CD4-positive, alpha-beta T cell (primary cell): ENCODE measurements around the gene TMEM40. TPM values are rescaled to one million over a fixed set of nuclear protein-coding genes. Genes with fewer than 3 reads are reported as not detected.

ENCODE experiments used
- ATAC-seq: fragments of 200-7000 bp; cut with Tn5 transposase; one replicate; pipeline ENCODE4 v1.10.0; 2022; ENCODE audit warnings: mild to moderate bottlenecking; ENCODE audit not compliant: poor library complexity
- CTCF ChIA-PET: fragments of 350-600 bp; sonication (Branson Sonifier 250); formaldehyde crosslinking; loops from one replicate; lab custom pipeline; 2021; ENCODE audit warnings: antibody characterized with exemption, inconsistent platforms; lab: Charles Lee
- POLR2A ChIA-PET: fragments of 350-600 bp; sonication (Branson Sonifier 250); formaldehyde crosslinking; loops from one replicate; lab custom pipeline; 2021; ENCODE audit warnings: antibody characterized with exemption, inconsistent platforms; lab: Charles Lee
- DNase-seq, 14 experiments: peaks; one replicate each; pipeline ENCODE4 v3.0.0-alpha.2; 2013 to 2020; ENCODE audit warnings: mixed read lengths in 2 of 14
- H3K27ac ChIP-seq, 2 donors: one replicate each; pipeline versions ENCODE4 v1.5.1 to v1.7.0; 2013; ENCODE audit warnings: low read length in 2 of 2, low read depth in 1 of 2, mild to moderate bottlenecking in 1 of 2
- H3K27me3 ChIP-seq, 2 experiments: 1 replicate in 1 of 2; 2 replicates in 1 of 2; pipeline versions ENCODE4 v1.6.1 to v1.7.0; 2013; ENCODE audit warnings: low read length in 2 of 2, control low read depth in 1 of 2, mild to moderate bottlenecking in 1 of 2, moderate library complexity in 1 of 2; ENCODE audit not compliant: insufficient read depth in 2 of 2, control insufficient read depth in 1 of 2
- H3K36me3 ChIP-seq: one replicate; pipeline ENCODE4 v1.6.1; 2013; ENCODE audit warnings: low read length, control low read depth; ENCODE audit not compliant: insufficient read depth
- H3K4me1 ChIP-seq: one replicate; pipeline ENCODE4 v1.6.1; 2013; ENCODE audit warnings: low read length, control low read depth; ENCODE audit not compliant: insufficient read depth
- H3K4me3 ChIP-seq: one replicate; pipeline ENCODE4 v1.5.1; 2013; ENCODE audit warnings: mild to moderate bottlenecking, low read length, moderate library complexity
- H3K9me3 ChIP-seq, 2 experiments: 1 replicate in 1 of 2; 2 replicates in 1 of 2; pipeline versions ENCODE4 v1.6.1 to v1.7.0; 2013; ENCODE audit warnings: low read length in 2 of 2, mild to moderate bottlenecking in 2 of 2, control low read depth in 1 of 2, moderate library complexity in 1 of 2; ENCODE audit not compliant: control insufficient read depth in 1 of 2, insufficient read depth in 1 of 2
- H3K27ac Mint-ChIP-seq: one replicate; pipeline ENCODE4 v1.8.0; 2020; ENCODE audit warnings: mixed read lengths
- H3K27me3 Mint-ChIP-seq: one replicate; pipeline ENCODE4 v1.8.0; 2021; ENCODE audit warnings: mixed read lengths
- H3K36me3 Mint-ChIP-seq: one replicate; pipeline ENCODE4 v1.8.0; 2021; ENCODE audit warnings: low read depth, mixed read lengths
- H3K4me1 Mint-ChIP-seq: one replicate; pipeline ENCODE4 v1.8.0; 2021; ENCODE audit warnings: low read depth, mixed read lengths
- H3K4me3 Mint-ChIP-seq: one replicate; pipeline ENCODE4 v1.8.0; 2020; ENCODE audit warnings: mild to moderate bottlenecking, mixed read lengths
- H3K9me3 Mint-ChIP-seq: one replicate; pipeline ENCODE4 v1.8.0; 2020; ENCODE audit warnings: mixed read lengths
- CTCF ChIP-seq: fragments of 200-600 bp; IDR thresholded peaks from one replicate; pipeline ENCODE4 v1.8.0; 2022; ENCODE audit warnings: antibody characterized with exemption, mild to moderate bottlenecking
- intact Hi-C, 2 experiments: fragments of 100-400 bp; cut with DNase I in 1 of 2; cut with micrococcal nuclease in 1 of 2; formaldehyde crosslinking; loops; one replicate each; pipeline versions ENCODE4 v1.15.1 to v1.9.0; 2023 to 2025; cut with DNase I, micrococcal nuclease
- total RNA-seq, 174 experiments: library from RNA in 2 of 174; stranded (reverse) in 2 of 174; gene quantifications; one replicate each; pipeline ENCODE4 v1.2.3 and lab custom pipeline; 2021 to 2026

The TMEM40 gene
- total RNA-seq, 2 experiments from 2014 or later: not detected

- ChIA-PET POLR2A (no interaction called here), CTCF (no interaction called here)
- Mint-ChIP-seq H3K27me3 (peaks cover 2% of the 10 kb centered on the region), H3K27ac (no peak overlapping the region), H3K36me3 (no peaks in the 10 kb centered on the region), H3K9me3 (no peaks in the 10 kb centered on the region), H3K4me1 (peaks cover 4% of the 10 kb centered on the region), H3K4me3 (no peak overlapping the region)
- Histone ChIP-seq H3K27me3 (peaks cover 0 to under 1% of the 10 kb centered on the region in 2 experiments), H3K36me3 (no peaks in the 10 kb centered on the region), H3K27ac (no peak overlapping the region), H3K4me3 (no peak overlapping the region), H3K4me1 (peaks cover 2% of the 10 kb centered on the region), H3K9me3 (no peaks in the 10 kb centered on the region)
- intact Hi-C loops: no loop called here
- ATAC-seq: no peak
- TF ChIP-seq CTCF: no peak
- DNase-seq: no peak
Observed at GRCh38 chr3:12751571-12751970, 7.5 kb downstream of the TMEM40 start.

- intact Hi-C loops: no loop called here
- POLR2A ChIA-PET: no interaction called here
- no peaks in the 10 kb centered on the region for H3K9me3 ChIP-seq
- H3K4me3 ChIP-seq: no peak overlapping the region
- no peaks in the 10 kb centered on the region for H3K36me3 Mint-ChIP-seq
- no peak overlapping the region for H3K4me3 Mint-ChIP-seq
- CTCF ChIA-PET: no interaction called here
- no peak for ATAC-seq
- peaks cover 2% of the 10 kb centered on the region for H3K4me1 ChIP-seq
- no peak overlapping the region for H3K27ac ChIP-seq
- no peaks in the 10 kb centered on the region for H3K9me3 Mint-ChIP-seq
- no peak overlapping the region for H3K27ac Mint-ChIP-seq
- peaks cover 5% of the 10 kb centered on the region for H3K27me3 Mint-ChIP-seq
- peak in 2 of 14 experiments; percentile 3 to 20 for DNase-seq
- H3K27me3 ChIP-seq: peaks cover 0 to 5% of the 10 kb centered on the region in 2 experiments
- H3K4me1 Mint-ChIP-seq: peaks cover 2% of the 10 kb centered on the region
- H3K36me3 ChIP-seq: no peaks in the 10 kb centered on the region
- no peak for TF ChIP-seq CTCF
Observed at GRCh38 chr3:12750658-12751071, 8.4 kb downstream of the TMEM40 start.

- Histone ChIP-seq H3K4me3 (no peak overlapping the region), H3K27ac (no peak overlapping the region), H3K27me3 (peaks cover 0 to 5% of the 10 kb centered on the region in 2 experiments), H3K4me1 (peaks cover 2% of the 10 kb centered on the region), H3K36me3 (no peaks in the 10 kb centered on the region), H3K9me3 (no peaks in the 10 kb centered on the region)
- Mint-ChIP-seq H3K36me3 (no peaks in the 10 kb centered on the region), H3K27me3 (peaks cover 5% of the 10 kb centered on the region), H3K9me3 (no peaks in the 10 kb centered on the region), H3K4me3 (no peak overlapping the region), H3K27ac (no peak overlapping the region), H3K4me1 (no peaks in the 10 kb centered on the region)
- no peak for TF ChIP-seq CTCF
- no peak for DNase-seq
- intact Hi-C loops: no loop called here
- ATAC-seq: no peak
- ChIA-PET POLR2A (no interaction called here), CTCF (no interaction called here)
Observed at GRCh38 chr3:12750223-12750622, 8.8 kb downstream of the TMEM40 start.
